Adrenal gland (tissue), 5 donors: ENCODE data around the gene TACC2.

Source experiments
- POLR2A ChIP-seq, 2 donors: fragments of 450-650 bp; IDR thresholded peaks; one replicate each; pipeline ENCODE4 v1.6.1; 2017; ENCODE audit warnings: antibody characterized with exemption in 2 of 2, mild to moderate bottlenecking in 2 of 2, moderate library complexity in 1 of 2
- TF ChIP-seq, protein P1 (sequence below), 6 experiments: fragments of 450-650 bp in 4 of 6; fragments of 200-600 bp in 2 of 6; sonication (generic) in 1 of 6; IDR thresholded peaks; 1 replicate in 5 of 6; 2 replicates in 1 of 6; pipeline versions ENCODE4 v1.5.1 to v1.8.0; 2016 to 2021; ENCODE audit warnings: antibody characterized with exemption in 6 of 6, mild to moderate bottlenecking in 2 of 6, moderate library complexity in 1 of 6
- donor health status: DM: no; HTN: no; CAD: no.

DNA sequence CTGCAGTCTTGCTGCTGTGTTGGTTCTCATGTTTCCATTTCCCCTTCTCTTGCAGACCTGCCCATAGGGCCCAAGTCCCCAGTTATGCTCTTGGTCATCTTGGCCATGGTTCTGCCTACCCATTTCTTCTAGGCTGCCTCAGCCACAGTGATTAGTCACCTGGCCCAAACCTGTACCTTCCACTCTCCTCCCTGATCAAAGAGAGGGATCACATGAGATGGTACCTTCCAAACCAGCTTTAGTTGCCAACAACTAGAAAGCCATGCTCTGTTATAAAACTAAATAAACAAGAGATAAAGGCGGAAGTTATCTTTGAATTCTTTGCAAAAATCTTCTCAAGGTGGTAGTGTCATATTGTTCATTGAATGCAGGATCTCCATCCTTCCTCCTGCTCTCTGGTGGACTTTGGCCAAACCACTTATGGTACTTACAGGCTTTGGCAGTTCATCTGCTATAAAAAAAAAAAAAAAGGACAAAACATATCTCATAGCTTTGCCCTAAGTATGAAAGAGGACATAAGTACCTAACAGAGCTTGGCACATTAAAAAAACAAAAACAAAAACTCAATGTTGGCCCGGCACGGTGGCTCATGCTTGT is 25.8 kb downstream of the TACC2 start:
- TF ChIP-seq POLR2A (IDR thresholded peaks at IDR 0.05), result no peak
- TF ChIP-seq, protein P1, sequence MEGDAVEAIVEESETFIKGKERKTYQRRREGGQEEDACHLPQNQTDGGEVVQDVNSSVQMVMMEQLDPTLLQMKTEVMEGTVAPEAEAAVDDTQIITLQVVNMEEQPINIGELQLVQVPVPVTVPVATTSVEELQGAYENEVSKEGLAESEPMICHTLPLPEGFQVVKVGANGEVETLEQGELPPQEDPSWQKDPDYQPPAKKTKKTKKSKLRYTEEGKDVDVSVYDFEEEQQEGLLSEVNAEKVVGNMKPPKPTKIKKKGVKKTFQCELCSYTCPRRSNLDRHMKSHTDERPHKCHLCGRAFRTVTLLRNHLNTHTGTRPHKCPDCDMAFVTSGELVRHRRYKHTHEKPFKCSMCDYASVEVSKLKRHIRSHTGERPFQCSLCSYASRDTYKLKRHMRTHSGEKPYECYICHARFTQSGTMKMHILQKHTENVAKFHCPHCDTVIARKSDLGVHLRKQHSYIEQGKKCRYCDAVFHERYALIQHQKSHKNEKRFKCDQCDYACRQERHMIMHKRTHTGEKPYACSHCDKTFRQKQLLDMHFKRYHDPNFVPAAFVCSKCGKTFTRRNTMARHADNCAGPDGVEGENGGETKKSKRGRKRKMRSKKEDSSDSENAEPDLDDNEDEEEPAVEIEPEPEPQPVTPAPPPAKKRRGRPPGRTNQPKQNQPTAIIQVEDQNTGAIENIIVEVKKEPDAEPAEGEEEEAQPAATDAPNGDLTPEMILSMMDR (IDR thresholded peaks at IDR 0.05), result no peak
